ENCODE measurements around the gene CCDC120.

CCDC120 gene

GRCh38 chrX:49072712-49073095 is 13.9 kb downstream of the CCDC120 start:
- no peak overlapping the region for H3K4me3 ChIP-seq (IDR thresholded peaks at IDR 0.05; ENCODE audit: insufficient read depth, low read depth, low read length)
- no peak overlapping the region for H3K9ac ChIP-seq
- no peak overlapping the region for H3K4me2 ChIP-seq
- H4K20me1 ChIP-seq (ENCODE audit: insufficient read depth) = no peaks in the 10 kb centered on the region
- TF ChIP-seq, protein P1, sequence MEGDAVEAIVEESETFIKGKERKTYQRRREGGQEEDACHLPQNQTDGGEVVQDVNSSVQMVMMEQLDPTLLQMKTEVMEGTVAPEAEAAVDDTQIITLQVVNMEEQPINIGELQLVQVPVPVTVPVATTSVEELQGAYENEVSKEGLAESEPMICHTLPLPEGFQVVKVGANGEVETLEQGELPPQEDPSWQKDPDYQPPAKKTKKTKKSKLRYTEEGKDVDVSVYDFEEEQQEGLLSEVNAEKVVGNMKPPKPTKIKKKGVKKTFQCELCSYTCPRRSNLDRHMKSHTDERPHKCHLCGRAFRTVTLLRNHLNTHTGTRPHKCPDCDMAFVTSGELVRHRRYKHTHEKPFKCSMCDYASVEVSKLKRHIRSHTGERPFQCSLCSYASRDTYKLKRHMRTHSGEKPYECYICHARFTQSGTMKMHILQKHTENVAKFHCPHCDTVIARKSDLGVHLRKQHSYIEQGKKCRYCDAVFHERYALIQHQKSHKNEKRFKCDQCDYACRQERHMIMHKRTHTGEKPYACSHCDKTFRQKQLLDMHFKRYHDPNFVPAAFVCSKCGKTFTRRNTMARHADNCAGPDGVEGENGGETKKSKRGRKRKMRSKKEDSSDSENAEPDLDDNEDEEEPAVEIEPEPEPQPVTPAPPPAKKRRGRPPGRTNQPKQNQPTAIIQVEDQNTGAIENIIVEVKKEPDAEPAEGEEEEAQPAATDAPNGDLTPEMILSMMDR (conservative IDR thresholded peaks at IDR 0.05; ENCODE audit: low read depth, low read length) = no peak
- H3K79me2 ChIP-seq (ENCODE audit: insufficient read depth, low read depth) = no peaks in the 10 kb centered on the region
- no peaks in the 10 kb centered on the region for H3K36me3 ChIP-seq (ENCODE audit: insufficient read depth)
- no peaks in the 10 kb centered on the region for H3K4me1 ChIP-seq (ENCODE audit: low read depth, poor library complexity, severe bottlenecking)
- no peaks in the 10 kb centered on the region for H3K27me3 ChIP-seq (ENCODE audit: insufficient read depth, low read depth)
- H3K27ac ChIP-seq = no peak overlapping the region
- no peak overlapping the region for H2AFZ ChIP-seq (ENCODE audit: low read depth)

DNA sequence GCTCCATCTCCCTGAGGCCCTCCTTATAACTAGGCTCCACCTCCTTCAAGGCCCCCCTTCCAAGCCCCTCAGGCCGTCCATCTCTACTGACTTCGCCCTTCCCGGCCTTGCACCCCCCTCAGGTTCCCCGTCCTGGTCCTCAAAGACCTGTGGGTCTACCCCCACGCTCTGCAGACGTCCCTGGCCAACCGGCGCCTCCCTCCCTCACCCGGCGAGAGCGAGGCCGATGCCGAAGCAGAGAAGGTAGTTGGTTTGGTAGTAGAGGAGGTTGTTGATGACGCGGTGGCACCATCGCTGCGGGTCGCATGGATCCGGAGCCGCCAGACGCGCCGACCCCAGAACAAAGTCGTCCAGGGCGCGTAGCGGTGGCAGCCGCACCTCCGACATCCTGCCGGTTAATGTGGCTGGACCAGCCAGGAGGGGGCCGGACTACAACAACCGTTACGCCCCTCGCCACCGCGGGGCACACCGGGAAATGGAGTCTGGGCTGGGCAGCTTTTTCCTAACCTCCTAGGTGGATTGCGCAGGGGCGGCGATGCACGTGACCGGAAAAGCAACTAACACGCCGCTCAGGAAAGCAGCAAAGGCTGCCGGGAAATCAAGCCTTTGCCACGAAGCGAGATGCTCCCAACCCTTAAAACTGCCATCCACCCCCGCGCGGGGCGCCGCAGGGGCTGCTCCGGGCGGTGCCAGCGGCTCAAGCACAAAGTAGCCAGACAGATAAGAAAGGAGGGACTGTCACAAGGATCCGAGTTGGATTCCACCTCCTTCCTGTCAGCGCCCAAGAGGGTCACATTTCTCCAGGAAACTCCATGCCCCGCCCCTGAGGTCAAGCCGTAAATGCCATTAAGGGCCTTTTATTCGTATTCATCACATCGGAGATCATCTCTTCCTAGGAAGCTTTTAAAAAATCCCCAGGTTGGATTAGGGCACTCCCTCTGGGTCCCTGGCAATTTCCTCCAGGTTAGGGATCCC is 15.1 kb downstream of the CCDC120 start, which contains the start of gene PRAF2:
PRAF2 (minus strand) TSS at position 402 of the 975 bp plus-strand sequence; CDS start at position 387, 15 bp downstream.
- H4K20me1 ChIP-seq (ENCODE audit: insufficient read depth) = no peaks in the 10 kb centered on the region
- no peaks in the 10 kb centered on the region for H3K4me1 ChIP-seq (ENCODE audit: low read depth, poor library complexity, severe bottlenecking)
- no peak within 1 kb of the TSS for H3K27ac ChIP-seq
- H3K27me3 ChIP-seq (ENCODE audit: insufficient read depth, low read depth) = no peaks in the 10 kb centered on the region
- H3K4me2 ChIP-seq = no peak within 1 kb of the TSS
- H3K36me3 ChIP-seq (ENCODE audit: insufficient read depth) = no peaks in the 10 kb centered on the region
- no peak within 1 kb of the TSS for H3K4me3 ChIP-seq (IDR thresholded peaks at IDR 0.05; ENCODE audit: insufficient read depth, low read depth, low read length)
- TF ChIP-seq, protein P1 (conservative IDR thresholded peaks at IDR 0.05; ENCODE audit: low read depth, low read length) = no peak
- no peaks in the 10 kb centered on the region for H3K79me2 ChIP-seq (ENCODE audit: insufficient read depth, low read depth)
- no peak within 1 kb of the TSS for H3K9ac ChIP-seq
- no peak within 1 kb of the TSS for H2AFZ ChIP-seq (ENCODE audit: low read depth)

DNA sequence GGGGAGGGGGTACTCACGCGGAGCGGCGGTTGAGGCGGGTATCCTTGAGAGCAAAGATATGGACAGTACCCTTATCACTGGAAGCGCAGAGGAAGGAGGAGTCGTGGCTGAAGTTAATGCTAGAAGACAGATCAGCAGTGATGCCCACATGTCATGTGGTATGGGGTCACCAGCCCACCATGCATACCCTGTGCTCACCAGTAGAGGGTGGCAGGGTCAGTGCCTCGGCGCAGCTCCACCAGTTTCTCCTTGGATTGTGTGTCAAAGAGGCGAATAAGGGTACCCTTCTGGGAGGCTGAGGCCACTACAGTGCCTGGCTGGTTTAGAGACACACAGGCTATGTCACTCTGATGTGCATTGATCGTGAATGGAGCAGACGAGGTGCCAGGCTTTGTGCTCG is 16.5 kb downstream of the CCDC120 start:
- no peaks in the 10 kb centered on the region for H3K27me3 ChIP-seq (ENCODE audit: insufficient read depth, low read depth)
- no peaks in the 10 kb centered on the region for H3K36me3 ChIP-seq (ENCODE audit: insufficient read depth)
- H3K79me2 ChIP-seq (ENCODE audit: insufficient read depth, low read depth) = no peaks in the 10 kb centered on the region
- no peak overlapping the region for H3K9ac ChIP-seq
- TF ChIP-seq, protein P1 (conservative IDR thresholded peaks at IDR 0.05; ENCODE audit: low read depth, low read length) = no peak
- no peaks in the 10 kb centered on the region for H3K4me1 ChIP-seq (ENCODE audit: low read depth, poor library complexity, severe bottlenecking)
- no peaks in the 10 kb centered on the region for H4K20me1 ChIP-seq (ENCODE audit: insufficient read depth)
- no peak overlapping the region for H3K4me3 ChIP-seq (IDR thresholded peaks at IDR 0.05; ENCODE audit: insufficient read depth, low read depth, low read length)
- no peak overlapping the region for H3K4me2 ChIP-seq
- no peak overlapping the region for H2AFZ ChIP-seq (ENCODE audit: low read depth)
- H3K27ac ChIP-seq = no peak overlapping the region

- Histone ChIP-seq H3K27me3 (ENCODE audit: insufficient read depth, low read depth) (no peaks in the 10 kb centered on the region), H2AFZ (ENCODE audit: low read depth) (no peak overlapping the region), H4K20me1 (ENCODE audit: insufficient read depth) (no peaks in the 10 kb centered on the region), H3K79me2 (ENCODE audit: insufficient read depth, low read depth) (no peaks in the 10 kb centered on the region), H3K4me1 (ENCODE audit: low read depth, poor library complexity, severe bottlenecking) (no peaks in the 10 kb centered on the region), H3K9ac (no peak overlapping the region), H3K27ac (no peak overlapping the region), H3K4me3 (IDR thresholded peaks at IDR 0.05; ENCODE audit: insufficient read depth, low read depth, low read length) (no peak overlapping the region), H3K36me3 (ENCODE audit: insufficient read depth) (no peaks in the 10 kb centered on the region), H3K4me2 (no peak overlapping the region)
- TF ChIP-seq, protein P1 (conservative IDR thresholded peaks at IDR 0.05; ENCODE audit: low read depth, low read length) = no peak
Observed at GRCh38 chrX:49077941-49078340, 19.1 kb downstream of the CCDC120 start.
